EL (cell line): ENCODE measurements around the gene CHST3.

Experiments
- DNase-seq: peaks from one replicate; pipeline ENCODE4 v3.0.0-alpha.2; 2016

Gene CHST3

DNA sequence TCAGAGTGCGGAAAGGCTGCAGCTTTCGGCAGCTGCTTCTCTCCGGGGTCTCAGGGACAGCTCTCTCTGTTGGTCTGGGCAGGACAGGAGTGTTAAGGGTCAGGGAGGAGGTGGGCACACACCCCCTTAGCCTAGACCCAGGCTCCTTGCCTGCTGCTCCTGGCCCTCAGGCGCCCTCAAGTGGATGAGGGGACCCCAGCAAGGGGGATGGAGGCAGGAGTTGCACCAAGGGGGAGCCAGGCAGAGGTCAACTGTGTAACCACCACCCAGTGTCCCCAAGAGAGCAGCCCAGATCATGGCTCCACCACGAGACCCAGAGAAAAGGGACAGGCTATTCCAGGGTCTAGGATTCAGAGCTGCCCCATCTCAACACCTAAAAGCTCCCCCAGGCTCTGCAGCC is 97.3 kb downstream of the CHST3 start:
- no peak for DNase-seq

GRCh38 chr10:72061930-72062329 is 97.7 kb downstream of the CHST3 start:
- no peak for DNase-seq

DNA sequence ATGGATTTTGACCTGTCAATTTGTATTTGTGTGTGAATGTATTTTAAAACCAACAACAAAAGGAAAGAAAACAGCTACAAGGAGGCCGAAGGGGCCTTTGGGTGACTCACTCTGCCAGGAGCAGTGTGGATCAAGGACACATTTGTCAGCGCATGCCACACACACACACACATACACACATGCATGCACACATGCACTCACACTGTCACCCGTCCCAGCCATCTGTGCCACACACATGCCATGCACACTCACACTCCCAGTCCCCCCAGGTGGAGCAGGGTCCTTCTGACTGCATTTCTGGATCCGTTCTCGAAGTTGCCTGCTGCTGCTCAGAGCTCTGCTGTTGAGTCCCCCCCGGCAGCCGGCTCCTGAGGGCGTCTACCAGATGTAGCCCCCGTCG is 98.2 kb downstream of the CHST3 start:
- peak; percentile 19 for DNase-seq
